ENCODE measurements around the gene USP38.

The USP38 gene

GRCh38 chr4:143188136-143189088, 3.7 kb downstream of the USP38 start:
- peaks cover 60% of the 10 kb centered on the region for H3K36me3 Mint-ChIP-seq (ENCODE audit: low read depth)
- H3K4me1 Mint-ChIP-seq (ENCODE audit: low read depth), result peaks cover 49% of the 10 kb centered on the region

GRCh38 chr4:143189528-143189927, 4.8 kb downstream of the USP38 start:
- Mint-ChIP-seq H3K9me3 (no peaks in the 10 kb centered on the region), H3K4me3 (peak overlapping the region; percentile 87), H3K4me1 (ENCODE audit: low read depth) (peaks cover 46% of the 10 kb centered on the region), H3K27ac (peak overlapping the region; percentile 12), H3K36me3 (ENCODE audit: low read depth) (peaks cover 65% of the 10 kb centered on the region), H3K27me3 (no peaks in the 10 kb centered on the region)

More at GRCh38 chr4:143188136-143189088, 3.7 kb downstream of the USP38 start:
- Mint-ChIP-seq H3K4me3 (peak overlapping the region; percentile 87), H3K27me3 (no peaks in the 10 kb centered on the region), H3K9me3 (no peaks in the 10 kb centered on the region), H3K27ac (peak overlapping the region; percentile 62)

GRCh38 chr4:143195581-143195980, 10.9 kb downstream of the USP38 start:
- peaks cover 74% of the 10 kb centered on the region for H3K36me3 Mint-ChIP-seq (ENCODE audit: low read depth)
- peaks cover 22% of the 10 kb centered on the region for H3K4me1 Mint-ChIP-seq (ENCODE audit: low read depth)
- H3K9me3 Mint-ChIP-seq, result no peaks in the 10 kb centered on the region

GRCh38 chr4:143196323-143196722, 11.6 kb downstream of the USP38 start:
- Mint-ChIP-seq H3K4me3 (no peak overlapping the region), H3K4me1 (ENCODE audit: low read depth) (peaks cover 17% of the 10 kb centered on the region), H3K36me3 (ENCODE audit: low read depth) (peaks cover 73% of the 10 kb centered on the region), H3K9me3 (no peaks in the 10 kb centered on the region), H3K27ac (no peak overlapping the region), H3K27me3 (no peaks in the 10 kb centered on the region)

More at GRCh38 chr4:143195581-143195980, 10.9 kb downstream of the USP38 start:
- H3K27me3 Mint-ChIP-seq, result no peaks in the 10 kb centered on the region
- no peak overlapping the region for H3K27ac Mint-ChIP-seq
- no peak overlapping the region for H3K4me3 Mint-ChIP-seq

- Mint-ChIP-seq H3K4me1 (ENCODE audit: low read depth) (peaks cover 7% of the 10 kb centered on the region), H3K27ac (no peak overlapping the region), H3K36me3 (ENCODE audit: low read depth) (peaks cover 72% of the 10 kb centered on the region), H3K4me3 (no peak overlapping the region), H3K9me3 (no peaks in the 10 kb centered on the region), H3K27me3 (no peaks in the 10 kb centered on the region)
Measured at GRCh38 chr4:143199503-143199902, 14.8 kb downstream of the USP38 start.

- Mint-ChIP-seq H3K4me1 (ENCODE audit: low read depth) (no peaks in the 10 kb centered on the region), H3K9me3 (no peaks in the 10 kb centered on the region), H3K27me3 (no peaks in the 10 kb centered on the region), H3K4me3 (no peak overlapping the region), H3K36me3 (ENCODE audit: low read depth) (peaks cover 84% of the 10 kb centered on the region), H3K27ac (no peak overlapping the region)
Measured at GRCh38 chr4:143202824-143203223, 18.1 kb downstream of the USP38 start.

GRCh38 chr4:143203577-143203976, 18.9 kb downstream of the USP38 start:
- no peak overlapping the region for H3K27ac Mint-ChIP-seq
- no peaks in the 10 kb centered on the region for H3K9me3 Mint-ChIP-seq
- H3K36me3 Mint-ChIP-seq (ENCODE audit: low read depth), result peaks cover 77% of the 10 kb centered on the region
- no peaks in the 10 kb centered on the region for H3K4me1 Mint-ChIP-seq (ENCODE audit: low read depth)
- H3K27me3 Mint-ChIP-seq, result no peaks in the 10 kb centered on the region
- H3K4me3 Mint-ChIP-seq, result no peak overlapping the region

- peaks cover 59% of the 10 kb centered on the region for H3K36me3 Mint-ChIP-seq (ENCODE audit: low read depth)
- no peak overlapping the region for H3K4me3 Mint-ChIP-seq
- no peak overlapping the region for H3K27ac Mint-ChIP-seq
- H3K27me3 Mint-ChIP-seq, result no peaks in the 10 kb centered on the region
- H3K9me3 Mint-ChIP-seq, result no peaks in the 10 kb centered on the region
- H3K4me1 Mint-ChIP-seq (ENCODE audit: low read depth), result no peaks in the 10 kb centered on the region
Measured at GRCh38 chr4:143207555-143207954, 22.8 kb downstream of the USP38 start.

- peaks cover 44% of the 10 kb centered on the region for H3K36me3 Mint-ChIP-seq (ENCODE audit: low read depth)
- no peaks in the 10 kb centered on the region for H3K9me3 Mint-ChIP-seq
- H3K4me3 Mint-ChIP-seq, result no peak overlapping the region
- H3K27me3 Mint-ChIP-seq, result no peaks in the 10 kb centered on the region
- H3K4me1 Mint-ChIP-seq (ENCODE audit: low read depth), result peaks cover 4% of the 10 kb centered on the region
- no peak overlapping the region for H3K27ac Mint-ChIP-seq
Measured at GRCh38 chr4:143212566-143212965, 27.8 kb downstream of the USP38 start.

GRCh38 chr4:143215873-143216272, 31.2 kb downstream of the USP38 start:
- Mint-ChIP-seq H3K27ac (no peak overlapping the region), H3K36me3 (ENCODE audit: low read depth) (peaks cover 53% of the 10 kb centered on the region), H3K4me3 (no peak overlapping the region), H3K27me3 (no peaks in the 10 kb centered on the region), H3K4me1 (ENCODE audit: low read depth) (peaks cover 9% of the 10 kb centered on the region), H3K9me3 (no peaks in the 10 kb centered on the region)

- Mint-ChIP-seq H3K4me3 (no peak overlapping the region), H3K27me3 (no peaks in the 10 kb centered on the region), H3K9me3 (no peaks in the 10 kb centered on the region), H3K4me1 (ENCODE audit: low read depth) (no peaks in the 10 kb centered on the region), H3K27ac (no peak overlapping the region), H3K36me3 (ENCODE audit: low read depth) (peaks cover 47% of the 10 kb centered on the region)
Measured at GRCh38 chr4:143224255-143224654, 39.5 kb downstream of the USP38 start.

- Mint-ChIP-seq H3K4me3 (no peak overlapping the region), H3K36me3 (ENCODE audit: low read depth) (peaks cover 40% of the 10 kb centered on the region), H3K27me3 (no peaks in the 10 kb centered on the region), H3K9me3 (no peaks in the 10 kb centered on the region), H3K27ac (no peak overlapping the region), H3K4me1 (ENCODE audit: low read depth) (no peaks in the 10 kb centered on the region)
Measured at GRCh38 chr4:143225167-143225566, 40.5 kb downstream of the USP38 start.

GRCh38 chr4:143230683-143231082, 46.0 kb downstream of the USP38 start:
- peaks cover 7% of the 10 kb centered on the region for H3K36me3 Mint-ChIP-seq (ENCODE audit: low read depth)
- H3K4me1 Mint-ChIP-seq (ENCODE audit: low read depth), result no peaks in the 10 kb centered on the region
- H3K9me3 Mint-ChIP-seq, result no peaks in the 10 kb centered on the region
- H3K4me3 Mint-ChIP-seq, result no peak overlapping the region
- no peak overlapping the region for H3K27ac Mint-ChIP-seq
- no peaks in the 10 kb centered on the region for H3K27me3 Mint-ChIP-seq

GRCh38 chr4:143232277-143232676, 47.6 kb downstream of the USP38 start:
- no peaks in the 10 kb centered on the region for H3K4me1 Mint-ChIP-seq (ENCODE audit: low read depth)
- no peaks in the 10 kb centered on the region for H3K36me3 Mint-ChIP-seq (ENCODE audit: low read depth)
- no peak overlapping the region for H3K4me3 Mint-ChIP-seq

GRCh38 chr4:143234153-143234552, 49.4 kb downstream of the USP38 start:
- Mint-ChIP-seq H3K27me3 (no peaks in the 10 kb centered on the region), H3K4me1 (ENCODE audit: low read depth) (no peaks in the 10 kb centered on the region), H3K27ac (no peak overlapping the region), H3K4me3 (no peak overlapping the region), H3K36me3 (ENCODE audit: low read depth) (no peaks in the 10 kb centered on the region), H3K9me3 (no peaks in the 10 kb centered on the region)

More at GRCh38 chr4:143232277-143232676, 47.6 kb downstream of the USP38 start:
- Mint-ChIP-seq H3K9me3 (no peaks in the 10 kb centered on the region), H3K27me3 (no peaks in the 10 kb centered on the region), H3K27ac (no peak overlapping the region)
